ENCODE measurements around the gene SLC35G6.

SLC35G6 gene

DNA sequence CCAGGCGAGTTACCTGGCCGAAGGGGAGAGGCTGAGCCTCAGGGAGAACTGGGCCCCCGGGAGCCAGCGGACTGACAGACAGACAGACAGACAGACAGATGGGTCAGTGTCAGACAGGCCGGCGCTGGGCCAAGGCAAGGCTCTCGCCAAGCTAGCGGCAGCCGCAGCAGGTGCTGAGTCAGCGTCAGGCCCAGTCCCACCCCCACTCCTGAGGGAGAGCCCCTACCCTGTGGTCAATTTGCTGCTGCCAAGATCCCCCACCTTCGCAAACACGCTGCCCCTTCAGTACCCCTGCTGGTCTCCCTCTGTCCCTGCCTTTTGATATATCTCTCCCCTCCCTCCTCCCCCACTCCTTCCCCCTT, 40.4 kb upstream of the SLC35G6 start:
- TF ChIP-seq SIN3A (IDR thresholded peaks at IDR 0.05; ENCODE audit: borderline replicate concordance, insufficient read depth, low read length), result no peak
- no peak for TF ChIP-seq TAF1 (IDR thresholded peaks at IDR 0.05; ENCODE audit: borderline replicate concordance, insufficient read depth, low read length)
- no peak for TF ChIP-seq POLR2AphosphoS5 (IDR thresholded peaks at IDR 0.05; ENCODE audit: low read depth, low read length)
- TF ChIP-seq, protein P1, sequence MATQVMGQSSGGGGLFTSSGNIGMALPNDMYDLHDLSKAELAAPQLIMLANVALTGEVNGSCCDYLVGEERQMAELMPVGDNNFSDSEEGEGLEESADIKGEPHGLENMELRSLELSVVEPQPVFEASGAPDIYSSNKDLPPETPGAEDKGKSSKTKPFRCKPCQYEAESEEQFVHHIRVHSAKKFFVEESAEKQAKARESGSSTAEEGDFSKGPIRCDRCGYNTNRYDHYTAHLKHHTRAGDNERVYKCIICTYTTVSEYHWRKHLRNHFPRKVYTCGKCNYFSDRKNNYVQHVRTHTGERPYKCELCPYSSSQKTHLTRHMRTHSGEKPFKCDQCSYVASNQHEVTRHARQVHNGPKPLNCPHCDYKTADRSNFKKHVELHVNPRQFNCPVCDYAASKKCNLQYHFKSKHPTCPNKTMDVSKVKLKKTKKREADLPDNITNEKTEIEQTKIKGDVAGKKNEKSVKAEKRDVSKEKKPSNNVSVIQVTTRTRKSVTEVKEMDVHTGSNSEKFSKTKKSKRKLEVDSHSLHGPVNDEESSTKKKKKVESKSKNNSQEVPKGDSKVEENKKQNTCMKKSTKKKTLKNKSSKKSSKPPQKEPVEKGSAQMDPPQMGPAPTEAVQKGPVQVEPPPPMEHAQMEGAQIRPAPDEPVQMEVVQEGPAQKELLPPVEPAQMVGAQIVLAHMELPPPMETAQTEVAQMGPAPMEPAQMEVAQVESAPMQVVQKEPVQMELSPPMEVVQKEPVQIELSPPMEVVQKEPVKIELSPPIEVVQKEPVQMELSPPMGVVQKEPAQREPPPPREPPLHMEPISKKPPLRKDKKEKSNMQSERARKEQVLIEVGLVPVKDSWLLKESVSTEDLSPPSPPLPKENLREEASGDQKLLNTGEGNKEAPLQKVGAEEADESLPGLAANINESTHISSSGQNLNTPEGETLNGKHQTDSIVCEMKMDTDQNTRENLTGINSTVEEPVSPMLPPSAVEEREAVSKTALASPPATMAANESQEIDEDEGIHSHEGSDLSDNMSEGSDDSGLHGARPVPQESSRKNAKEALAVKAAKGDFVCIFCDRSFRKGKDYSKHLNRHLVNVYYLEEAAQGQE (IDR thresholded peaks at IDR 0.05; ENCODE audit: insufficient read depth in 1 of 2, low read depth in 2 of 2, low read length in 2 of 2), result no peak
- no peak for TF ChIP-seq FOXP2 (optimal IDR thresholded peaks at IDR 0.05; ENCODE audit: borderline replicate concordance, extremely low read depth, extremely low read length, insufficient read depth)

DNA sequence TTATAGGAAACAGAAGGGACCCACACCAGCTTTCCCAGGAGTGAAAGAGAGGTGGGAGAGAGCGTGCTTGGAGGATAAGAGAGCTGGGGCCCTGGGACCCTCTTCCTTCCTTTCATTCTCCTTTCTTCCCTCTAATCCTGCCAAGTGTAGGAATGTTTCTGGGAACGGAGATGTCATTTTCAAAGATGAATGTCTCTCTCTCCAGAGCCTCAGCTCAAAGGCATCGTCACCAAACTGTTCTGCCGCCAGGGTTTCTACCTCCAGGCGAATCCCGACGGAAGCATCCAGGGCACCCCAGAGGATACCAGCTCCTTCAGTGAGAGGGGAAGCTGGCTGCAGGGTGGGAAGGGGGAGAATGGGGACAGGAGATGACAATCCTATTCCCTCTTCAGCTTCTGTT, 40.0 kb upstream of the SLC35G6 start:
- no peak for TF ChIP-seq POLR2AphosphoS5 (IDR thresholded peaks at IDR 0.05; ENCODE audit: low read depth, low read length)
- TF ChIP-seq, protein P1 (IDR thresholded peaks at IDR 0.05; ENCODE audit: insufficient read depth in 1 of 2, low read depth in 2 of 2, low read length in 2 of 2), result no peak
- no peak for TF ChIP-seq FOXP2 (optimal IDR thresholded peaks at IDR 0.05; ENCODE audit: borderline replicate concordance, extremely low read depth, extremely low read length, insufficient read depth)
- TF ChIP-seq SIN3A (IDR thresholded peaks at IDR 0.05; ENCODE audit: borderline replicate concordance, insufficient read depth, low read length), result no peak
- no peak for TF ChIP-seq TAF1 (IDR thresholded peaks at IDR 0.05; ENCODE audit: borderline replicate concordance, insufficient read depth, low read length)

DNA sequence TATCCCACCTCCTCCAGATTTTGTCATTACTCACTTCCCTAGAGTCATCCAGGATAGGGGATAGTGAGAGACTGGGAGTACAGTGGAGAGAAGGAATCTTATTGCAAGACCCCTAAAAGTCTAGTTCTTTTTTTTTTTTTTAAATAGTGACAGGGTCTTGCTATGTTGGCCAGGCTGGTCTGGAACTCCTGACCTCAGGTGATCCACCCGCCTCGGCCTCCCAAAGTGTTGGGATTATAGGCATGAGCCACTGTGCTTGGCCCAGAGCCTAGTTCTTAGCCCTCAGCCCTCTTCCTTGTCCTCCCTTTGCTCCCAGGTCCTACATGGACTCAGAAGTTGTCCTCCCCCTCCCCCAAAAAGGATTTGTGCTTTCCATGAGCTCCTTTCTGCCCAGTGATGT, 39.1 kb upstream of the SLC35G6 start:
- no peak for TF ChIP-seq POLR2AphosphoS5 (IDR thresholded peaks at IDR 0.05; ENCODE audit: low read depth, low read length)
- TF ChIP-seq FOXP2 (optimal IDR thresholded peaks at IDR 0.05; ENCODE audit: borderline replicate concordance, extremely low read depth, extremely low read length, insufficient read depth), result no peak
- TF ChIP-seq, protein P1 (IDR thresholded peaks at IDR 0.05; ENCODE audit: insufficient read depth in 1 of 2, low read depth in 2 of 2, low read length in 2 of 2), result no peak
- TF ChIP-seq TAF1 (IDR thresholded peaks at IDR 0.05; ENCODE audit: borderline replicate concordance, insufficient read depth, low read length), result no peak
- TF ChIP-seq SIN3A (IDR thresholded peaks at IDR 0.05; ENCODE audit: borderline replicate concordance, insufficient read depth, low read length), result no peak

DNA sequence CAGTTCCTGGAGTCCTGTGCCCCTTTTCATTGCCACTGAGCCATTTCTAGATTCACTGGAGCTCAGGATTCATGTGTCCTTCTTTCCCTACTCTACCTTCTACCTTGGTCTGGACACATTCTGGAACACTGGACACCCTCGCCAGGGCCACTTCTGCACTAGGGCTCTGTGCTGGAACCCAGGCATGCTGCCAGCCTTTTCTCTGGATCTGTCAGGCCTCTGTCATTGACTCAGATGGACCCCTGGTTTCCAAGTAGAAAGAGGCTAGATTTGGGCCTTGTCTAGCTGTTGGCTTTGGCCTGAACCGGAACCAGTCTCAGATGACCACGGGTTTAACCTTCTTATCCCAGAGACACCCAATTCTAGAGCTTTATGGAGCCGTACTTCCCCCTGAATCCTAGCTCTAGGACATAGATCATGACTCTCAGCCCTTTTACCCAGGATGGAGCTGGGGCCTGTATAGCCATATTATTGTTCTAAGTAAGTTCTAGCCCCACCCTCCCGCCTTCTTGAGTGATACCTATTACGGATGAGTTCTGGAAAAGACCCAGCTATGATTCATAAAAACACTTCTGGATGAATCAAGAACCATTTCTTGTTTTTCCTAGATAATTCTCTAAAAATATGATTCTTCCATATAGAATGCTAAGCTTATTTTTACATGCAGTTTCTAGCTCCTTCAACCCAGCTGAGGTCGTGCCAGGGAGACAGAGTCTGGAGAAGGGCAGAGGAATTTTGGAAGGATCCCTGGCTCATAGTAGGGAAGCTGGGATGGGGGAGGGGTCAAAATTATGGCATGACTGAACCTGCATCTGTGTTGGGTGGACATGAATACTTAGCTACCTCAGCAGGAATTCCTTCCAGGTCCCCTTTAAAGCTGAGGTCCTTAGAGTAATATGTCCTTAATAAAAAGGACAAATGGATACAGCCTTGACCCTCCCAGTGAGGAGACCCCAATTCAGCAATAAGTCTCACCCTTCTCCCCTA, 37.5 kb upstream of the SLC35G6 start:
- TF ChIP-seq FOXP2 (optimal IDR thresholded peaks at IDR 0.05; ENCODE audit: borderline replicate concordance, extremely low read depth, extremely low read length, insufficient read depth) (no peak), TAF1 (IDR thresholded peaks at IDR 0.05; ENCODE audit: borderline replicate concordance, insufficient read depth, low read length) (no peak), POLR2AphosphoS5 (IDR thresholded peaks at IDR 0.05; ENCODE audit: low read depth, low read length) (no peak), SIN3A (IDR thresholded peaks at IDR 0.05; ENCODE audit: borderline replicate concordance, insufficient read depth, low read length) (no peak)
- TF ChIP-seq, protein P1 (IDR thresholded peaks at IDR 0.05; ENCODE audit: insufficient read depth in 1 of 2, low read depth in 2 of 2, low read length in 2 of 2), result no peak

All from PFSK-1 (cell line).